GM20000 (cell line): ENCODE results near the gene MAP3K15.
"Not testable (repeated sequence)": the region's sequence is repeated elsewhere in the genome, so short reads cannot be mapped to it uniquely, and the experiment has no call there.

Experiments used
- DNase-seq: peaks from one replicate; pipeline ENCODE4 v3.0.0; 2012; ENCODE audit warnings: low spot score
- CTCF ChIP-seq: IDR thresholded peaks from 2 replicates; pipeline ENCODE4 v1.5.1; 2012; ENCODE audit warnings: mild to moderate bottlenecking, control low read depth; ENCODE audit errors: extremely low read depth, missing control alignments

Gene MAP3K15

GRCh38 chrX:19512359-19512758, 2.9 kb downstream of the MAP3K15 start:
- no peak for TF ChIP-seq CTCF
- no peak for DNase-seq

- not testable (repeated sequence) for DNase-seq
These were observed 3.5 kb downstream of the MAP3K15 start for GRCh38 chrX:19511796-19512195.

GRCh38 chrX:19496711-19497110, 18.6 kb downstream of the MAP3K15 start:
- no peak for TF ChIP-seq CTCF
- DNase-seq, result no peak

GRCh38 chrX:19487520-19488200, 27.6 kb downstream of the MAP3K15 start:
- no peak for TF ChIP-seq CTCF
- no peak for DNase-seq

- TF ChIP-seq CTCF, result no peak
- no peak for DNase-seq
These were observed 35.9 kb downstream of the MAP3K15 start for GRCh38 chrX:19479458-19479857.

GRCh38 chrX:19468383-19468782, 46.9 kb downstream of the MAP3K15 start:
- not testable (repeated sequence) for DNase-seq

GRCh38 chrX:19462879-19463278, 52.4 kb downstream of the MAP3K15 start:
- no peak for TF ChIP-seq CTCF
- DNase-seq, result no peak

- TF ChIP-seq CTCF, result no peak
- no peak for DNase-seq
These were observed 53.1 kb downstream of the MAP3K15 start for GRCh38 chrX:19462231-19462630.
